ENCODE data around the gene RXRA. TPM values are rescaled to one million over a fixed set of nuclear protein-coding genes. Genes with fewer than 3 reads are reported as not detected.

Gene RXRA
- total RNA-seq, 1 donor from 2014 or later = 20.5 TPM

DNA sequence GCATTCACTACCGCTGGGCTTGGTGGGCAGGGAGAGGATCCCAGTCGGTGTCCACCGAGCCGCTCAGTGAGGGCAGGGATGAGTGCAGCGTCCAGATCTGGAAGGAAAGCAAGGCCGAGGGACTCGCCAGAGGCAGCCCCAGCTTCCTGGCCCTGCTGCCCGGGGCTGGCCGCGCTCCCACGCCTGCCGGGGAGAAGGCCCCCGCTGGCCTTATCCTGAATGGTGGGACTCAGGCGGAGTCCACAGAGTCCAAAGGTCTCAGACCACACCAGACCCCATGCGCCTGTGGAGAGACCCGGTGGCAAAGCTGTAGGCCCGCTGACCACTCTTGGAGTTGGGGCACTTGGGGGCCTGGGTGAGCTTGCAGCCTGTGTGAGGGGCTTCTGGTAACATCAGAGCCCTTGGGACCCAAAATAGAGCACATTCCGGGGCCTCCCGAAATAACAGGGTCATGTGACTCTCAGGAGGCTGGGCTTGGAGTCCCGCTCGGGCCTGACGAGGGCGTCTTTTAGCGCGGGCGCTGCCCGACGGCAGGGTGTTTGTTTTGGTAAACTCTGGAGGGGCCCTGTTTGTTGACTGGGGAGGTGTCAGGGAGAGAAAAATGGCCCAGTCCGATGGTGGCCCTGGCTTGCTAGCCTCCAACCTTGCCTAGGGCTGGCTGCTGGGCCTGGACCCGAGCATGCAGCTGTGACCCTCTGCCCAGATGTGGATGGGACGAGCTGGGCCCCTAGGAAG, 2.8 kb downstream of the RXRA start:
- no peak for TF ChIP-seq CTCF (IDR thresholded peaks at IDR 0.05; ENCODE audit: partially characterized antibody, unreplicated experiment)
- Mint-ChIP-seq H3K27me3 (ENCODE audit: unreplicated experiment) (peaks cover 2% of the 10 kb centered on the region), H3K4me3 (ENCODE audit: unreplicated experiment) (peak overlapping the region; percentile 30), H3K27ac (ENCODE audit: unreplicated experiment) (no peak overlapping the region), H3K36me3 (ENCODE audit: unreplicated experiment) (no peaks in the 10 kb centered on the region), H3K4me1 (ENCODE audit: low read depth, unreplicated experiment) (peaks cover 18% of the 10 kb centered on the region), H3K9me3 (ENCODE audit: unreplicated experiment) (peaks cover 4% of the 10 kb centered on the region)
- DNase-seq = no peak

- peak; percentile 6 for DNase-seq
- peaks cover 2% of the 10 kb centered on the region for H3K27me3 Mint-ChIP-seq (ENCODE audit: unreplicated experiment)
- H3K27ac Mint-ChIP-seq (ENCODE audit: unreplicated experiment) = no peak overlapping the region
- peaks cover 16% of the 10 kb centered on the region for H3K4me1 Mint-ChIP-seq (ENCODE audit: low read depth, unreplicated experiment)
- no peak for TF ChIP-seq CTCF (IDR thresholded peaks at IDR 0.05; ENCODE audit: partially characterized antibody, unreplicated experiment)
- peaks cover 1% of the 10 kb centered on the region for H3K9me3 Mint-ChIP-seq (ENCODE audit: unreplicated experiment)
- H3K4me3 Mint-ChIP-seq (ENCODE audit: unreplicated experiment) = no peak overlapping the region
- no peaks in the 10 kb centered on the region for H3K36me3 Mint-ChIP-seq (ENCODE audit: unreplicated experiment)
Measured at GRCh38 chr9:134329576-134329855, 3.3 kb downstream of the RXRA start.

GRCh38 chr9:134329886-134330285, 3.6 kb downstream of the RXRA start:
- Mint-ChIP-seq H3K27me3 (ENCODE audit: unreplicated experiment) (peaks cover 2% of the 10 kb centered on the region), H3K27ac (ENCODE audit: unreplicated experiment) (no peak overlapping the region), H3K36me3 (ENCODE audit: unreplicated experiment) (no peaks in the 10 kb centered on the region), H3K4me1 (ENCODE audit: low read depth, unreplicated experiment) (peaks cover 16% of the 10 kb centered on the region), H3K9me3 (ENCODE audit: unreplicated experiment) (no peaks in the 10 kb centered on the region), H3K4me3 (ENCODE audit: unreplicated experiment) (no peak overlapping the region)
- peak; percentile 10 for DNase-seq
- TF ChIP-seq CTCF (IDR thresholded peaks at IDR 0.05; ENCODE audit: partially characterized antibody, unreplicated experiment) = no peak

GRCh38 chr9:134330590-134330989, 4.3 kb downstream of the RXRA start:
- peak; percentile 6 for DNase-seq
- Mint-ChIP-seq H3K4me3 (ENCODE audit: unreplicated experiment) (no peak overlapping the region), H3K4me1 (ENCODE audit: low read depth, unreplicated experiment) (peaks cover 16% of the 10 kb centered on the region), H3K9me3 (ENCODE audit: unreplicated experiment) (no peaks in the 10 kb centered on the region), H3K27me3 (ENCODE audit: unreplicated experiment) (peaks cover 2% of the 10 kb centered on the region), H3K36me3 (ENCODE audit: unreplicated experiment) (no peaks in the 10 kb centered on the region), H3K27ac (ENCODE audit: unreplicated experiment) (no peak overlapping the region)
- TF ChIP-seq CTCF (IDR thresholded peaks at IDR 0.05; ENCODE audit: partially characterized antibody, unreplicated experiment) = no peak

GRCh38 chr9:134331186-134332025, 5.2 kb downstream of the RXRA start:
- no peak for TF ChIP-seq CTCF (IDR thresholded peaks at IDR 0.05; ENCODE audit: partially characterized antibody, unreplicated experiment)
- Mint-ChIP-seq H3K27me3 (ENCODE audit: unreplicated experiment) (peaks cover 2% of the 10 kb centered on the region), H3K36me3 (ENCODE audit: unreplicated experiment) (no peaks in the 10 kb centered on the region), H3K27ac (ENCODE audit: unreplicated experiment) (no peak overlapping the region), H3K4me1 (ENCODE audit: low read depth, unreplicated experiment) (peaks cover 16% of the 10 kb centered on the region), H3K9me3 (ENCODE audit: unreplicated experiment) (peaks cover 2% of the 10 kb centered on the region), H3K4me3 (ENCODE audit: unreplicated experiment) (no peak overlapping the region)
- no peak for DNase-seq

Measured in glutamatergic neuron (in vitro differentiated cells).